ENCODE measurements around the gene ARFGAP1.

ARFGAP1 gene

DNA sequence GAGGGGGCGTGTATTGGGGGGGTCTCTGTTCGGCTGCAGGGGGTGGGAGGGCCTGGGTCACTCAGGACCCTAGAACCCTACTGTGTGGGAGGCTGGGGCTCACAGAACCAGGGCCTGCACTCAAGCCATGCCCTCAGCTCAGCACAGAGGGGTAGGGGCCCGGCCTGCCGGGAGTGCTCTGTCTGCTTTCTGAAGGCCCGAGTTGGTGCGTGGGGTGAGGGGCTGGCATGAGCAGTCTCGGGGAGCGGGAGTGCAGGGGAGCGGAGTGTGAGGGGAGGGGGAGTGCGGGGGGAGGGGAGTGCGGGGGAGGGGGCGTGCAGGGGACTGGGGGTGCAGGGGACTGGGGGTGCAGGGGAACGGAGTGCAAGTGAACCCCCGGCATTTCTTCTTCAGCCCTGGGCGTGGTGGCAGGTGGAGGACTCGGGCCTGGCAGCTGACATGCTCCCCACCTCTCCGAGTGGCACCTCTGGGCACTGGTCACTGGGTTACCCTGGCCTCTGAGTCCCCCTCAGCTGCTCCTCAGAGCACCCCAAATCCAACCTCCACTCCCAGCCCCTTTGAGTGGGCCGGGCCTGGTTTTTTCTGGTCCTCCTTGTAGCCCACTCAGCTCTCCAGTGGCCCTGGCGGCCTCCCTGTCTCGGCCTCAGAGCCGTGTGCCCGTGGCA lies 21.4 kb downstream of the ARFGAP1 start:
- TF ChIP-seq, protein P1, sequence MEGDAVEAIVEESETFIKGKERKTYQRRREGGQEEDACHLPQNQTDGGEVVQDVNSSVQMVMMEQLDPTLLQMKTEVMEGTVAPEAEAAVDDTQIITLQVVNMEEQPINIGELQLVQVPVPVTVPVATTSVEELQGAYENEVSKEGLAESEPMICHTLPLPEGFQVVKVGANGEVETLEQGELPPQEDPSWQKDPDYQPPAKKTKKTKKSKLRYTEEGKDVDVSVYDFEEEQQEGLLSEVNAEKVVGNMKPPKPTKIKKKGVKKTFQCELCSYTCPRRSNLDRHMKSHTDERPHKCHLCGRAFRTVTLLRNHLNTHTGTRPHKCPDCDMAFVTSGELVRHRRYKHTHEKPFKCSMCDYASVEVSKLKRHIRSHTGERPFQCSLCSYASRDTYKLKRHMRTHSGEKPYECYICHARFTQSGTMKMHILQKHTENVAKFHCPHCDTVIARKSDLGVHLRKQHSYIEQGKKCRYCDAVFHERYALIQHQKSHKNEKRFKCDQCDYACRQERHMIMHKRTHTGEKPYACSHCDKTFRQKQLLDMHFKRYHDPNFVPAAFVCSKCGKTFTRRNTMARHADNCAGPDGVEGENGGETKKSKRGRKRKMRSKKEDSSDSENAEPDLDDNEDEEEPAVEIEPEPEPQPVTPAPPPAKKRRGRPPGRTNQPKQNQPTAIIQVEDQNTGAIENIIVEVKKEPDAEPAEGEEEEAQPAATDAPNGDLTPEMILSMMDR (IDR thresholded peaks at IDR 0.05) = no peak
- Mint-ChIP-seq H3K27ac (no peak overlapping the region), H3K4me3 (no peak overlapping the region), H3K27me3 (ENCODE audit: low read depth, poor library complexity) (peaks cover 38% of the 10 kb centered on the region), H3K36me3 (ENCODE audit: low read depth) (no peaks in the 10 kb centered on the region), H3K9me3 (no peaks in the 10 kb centered on the region), H3K4me1 (peaks cover 5% of the 10 kb centered on the region)
- no peak for DNase-seq

- H3K4me3 Mint-ChIP-seq = no peak overlapping the region
- DNase-seq = no peak
- H3K27ac Mint-ChIP-seq = no peak overlapping the region
- peaks cover 43% of the 10 kb centered on the region for H3K27me3 Mint-ChIP-seq (ENCODE audit: low read depth, poor library complexity)
- H3K4me1 Mint-ChIP-seq = peaks cover 5% of the 10 kb centered on the region
- H3K36me3 Mint-ChIP-seq (ENCODE audit: low read depth) = no peaks in the 10 kb centered on the region
- H3K9me3 Mint-ChIP-seq = no peaks in the 10 kb centered on the region
- TF ChIP-seq, protein P1 (IDR thresholded peaks at IDR 0.05) = no peak
Observed at GRCh38 chr20:63294536-63294900, 21.9 kb downstream of the ARFGAP1 start.

- DNase-seq = no peak
- no peaks in the 10 kb centered on the region for H3K36me3 Mint-ChIP-seq (ENCODE audit: low read depth)
- peaks cover 5% of the 10 kb centered on the region for H3K4me1 Mint-ChIP-seq
- H3K4me3 Mint-ChIP-seq = no peak overlapping the region
- no peaks in the 10 kb centered on the region for H3K9me3 Mint-ChIP-seq
- peaks cover 48% of the 10 kb centered on the region for H3K27me3 Mint-ChIP-seq (ENCODE audit: low read depth, poor library complexity)
- TF ChIP-seq, protein P1 (IDR thresholded peaks at IDR 0.05) = no peak
- peak overlapping the region; percentile 39 for H3K27ac Mint-ChIP-seq
Observed at GRCh38 chr20:63295018-63295417, 22.4 kb downstream of the ARFGAP1 start.

- Mint-ChIP-seq H3K9me3 (no peaks in the 10 kb centered on the region), H3K27ac (no peak overlapping the region), H3K4me3 (no peak overlapping the region)
Observed at GRCh38 chr20:63295422-63295821, 22.8 kb downstream of the ARFGAP1 start.

GRCh38 chr20:63295846-63296245 lies 23.2 kb downstream of the ARFGAP1 start:
- TF ChIP-seq, protein P1 (IDR thresholded peaks at IDR 0.05) = no peak
- DNase-seq = no peak
- H3K4me3 Mint-ChIP-seq = no peak overlapping the region
- peaks cover 55% of the 10 kb centered on the region for H3K27me3 Mint-ChIP-seq (ENCODE audit: low read depth, poor library complexity)
- H3K4me1 Mint-ChIP-seq = peaks cover 5% of the 10 kb centered on the region
- no peaks in the 10 kb centered on the region for H3K36me3 Mint-ChIP-seq (ENCODE audit: low read depth)
- no peaks in the 10 kb centered on the region for H3K9me3 Mint-ChIP-seq
- H3K27ac Mint-ChIP-seq = no peak overlapping the region

More at GRCh38 chr20:63295422-63295821, 22.8 kb downstream of the ARFGAP1 start:
- TF ChIP-seq, protein P1 (IDR thresholded peaks at IDR 0.05) = no peak
- Mint-ChIP-seq H3K36me3 (ENCODE audit: low read depth) (no peaks in the 10 kb centered on the region), H3K27me3 (ENCODE audit: low read depth, poor library complexity) (peaks cover 51% of the 10 kb centered on the region), H3K4me1 (peaks cover 5% of the 10 kb centered on the region)
- no peak for DNase-seq
